NCI-H2107 treated with DMSO at 0.1 percent for 48 hours (cell line): Measurements from ENCODE around the gene IQSEC1.
A peak's percentile ranks its signal among the peaks of the same experiment; 100 is the strongest.

Experiments
- DNase-seq: peaks from one replicate; lab custom pipeline; 2025; ENCODE audit not compliant: unreplicated experiment; lab: John Stamatoyannopoulos, UW

IQSEC1 gene

GRCh38 chr3:13050446-13050845 is 22.8 kb downstream of the IQSEC1 start:
- DNase-seq, result no peak

DNA sequence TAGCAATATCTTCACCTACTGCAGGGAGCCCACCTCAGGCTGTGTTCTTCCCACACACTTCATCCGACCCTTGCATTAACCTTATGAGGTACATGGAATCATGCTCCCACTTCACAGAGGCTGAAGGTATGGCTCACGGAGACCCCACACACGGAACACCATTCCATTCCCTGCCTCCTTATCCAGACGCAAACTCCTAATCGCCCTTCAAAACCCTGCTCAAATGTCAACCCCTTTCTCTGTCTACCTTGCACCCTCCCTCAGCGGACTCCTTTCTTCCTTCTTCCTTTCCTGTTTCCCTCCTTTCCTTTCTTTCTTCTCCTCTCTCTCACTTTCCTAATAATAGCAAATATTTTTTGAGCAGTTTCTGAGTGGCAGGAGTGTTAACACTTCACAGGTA is 23.8 kb downstream of the IQSEC1 start:
- no peak for DNase-seq

DNA sequence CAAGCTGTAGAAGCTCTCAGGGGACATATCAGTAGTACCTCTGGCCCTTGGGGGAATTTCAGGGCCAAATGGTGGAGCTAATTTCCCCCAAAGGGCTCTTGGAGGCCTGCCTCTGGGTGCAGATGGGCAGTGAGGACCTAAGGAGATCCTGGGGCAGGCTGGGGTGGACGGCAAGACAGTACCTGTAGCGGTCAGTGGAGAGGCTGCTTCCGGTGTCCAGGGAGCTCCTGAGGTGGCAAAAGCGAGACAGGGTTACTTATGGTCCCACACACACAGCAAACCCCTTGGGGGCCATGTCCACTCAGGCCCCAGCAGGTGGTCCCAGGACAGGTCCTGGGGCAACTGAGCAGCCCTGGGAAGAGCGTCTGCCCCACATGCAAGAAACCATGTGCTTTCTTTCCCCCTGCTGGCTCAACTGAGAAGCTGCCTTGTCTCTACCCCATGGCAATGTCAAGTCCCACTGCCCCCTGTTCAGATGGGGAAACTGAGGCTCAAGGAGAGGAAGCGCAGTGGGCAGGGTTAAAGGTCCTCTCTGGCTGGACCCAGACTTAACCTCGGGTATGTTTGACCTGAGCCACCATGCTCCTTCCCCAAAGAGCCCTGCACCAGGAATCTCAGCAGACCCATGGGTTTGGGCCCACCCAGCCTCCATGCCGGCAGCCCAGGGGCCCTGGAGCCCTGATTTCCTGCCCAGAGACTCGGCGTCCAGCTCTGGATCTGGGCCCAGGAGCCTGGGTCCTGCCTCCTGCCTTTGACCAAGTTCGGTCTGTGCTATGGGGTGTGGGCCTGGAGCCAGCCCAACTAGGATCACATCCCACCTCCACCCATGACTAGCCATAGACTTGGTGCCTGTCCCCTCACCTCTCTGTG is 25.7 kb downstream of the IQSEC1 start:
- no peak for DNase-seq

DNA sequence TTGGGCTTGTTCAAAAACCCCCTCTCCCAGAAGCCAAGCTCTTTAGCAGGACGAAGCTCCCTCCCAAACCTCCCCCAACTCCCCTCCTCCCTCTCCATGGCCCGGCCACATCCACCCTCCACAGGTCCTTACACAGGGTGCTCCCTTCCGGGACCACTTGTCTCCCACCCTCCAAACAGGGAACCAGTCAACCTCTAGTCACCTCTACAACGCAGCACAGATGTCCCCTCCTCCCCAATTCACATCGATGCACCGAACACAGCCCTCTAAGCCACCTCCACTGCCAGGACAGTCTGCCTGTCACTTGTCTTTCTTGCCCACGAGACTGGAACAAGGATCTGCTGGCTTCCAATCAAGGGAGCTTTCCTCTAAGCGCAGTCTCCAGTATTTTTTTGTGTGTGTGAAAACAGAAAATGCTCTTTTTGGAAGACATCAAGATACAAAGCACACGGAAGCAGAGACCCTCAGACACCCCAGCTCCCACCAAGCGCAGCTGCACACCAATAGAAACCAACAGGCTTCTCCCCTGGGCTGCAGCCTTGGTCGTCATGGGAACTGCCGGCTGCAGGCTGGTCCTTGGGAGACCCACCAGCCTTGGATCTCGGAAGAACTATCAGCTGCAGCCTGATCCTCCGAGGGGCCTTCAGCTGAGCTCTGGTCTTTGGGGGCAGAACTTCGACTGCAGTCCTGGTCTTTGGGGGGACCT is 26.5 kb downstream of the IQSEC1 start:
- no peak for DNase-seq

DNA sequence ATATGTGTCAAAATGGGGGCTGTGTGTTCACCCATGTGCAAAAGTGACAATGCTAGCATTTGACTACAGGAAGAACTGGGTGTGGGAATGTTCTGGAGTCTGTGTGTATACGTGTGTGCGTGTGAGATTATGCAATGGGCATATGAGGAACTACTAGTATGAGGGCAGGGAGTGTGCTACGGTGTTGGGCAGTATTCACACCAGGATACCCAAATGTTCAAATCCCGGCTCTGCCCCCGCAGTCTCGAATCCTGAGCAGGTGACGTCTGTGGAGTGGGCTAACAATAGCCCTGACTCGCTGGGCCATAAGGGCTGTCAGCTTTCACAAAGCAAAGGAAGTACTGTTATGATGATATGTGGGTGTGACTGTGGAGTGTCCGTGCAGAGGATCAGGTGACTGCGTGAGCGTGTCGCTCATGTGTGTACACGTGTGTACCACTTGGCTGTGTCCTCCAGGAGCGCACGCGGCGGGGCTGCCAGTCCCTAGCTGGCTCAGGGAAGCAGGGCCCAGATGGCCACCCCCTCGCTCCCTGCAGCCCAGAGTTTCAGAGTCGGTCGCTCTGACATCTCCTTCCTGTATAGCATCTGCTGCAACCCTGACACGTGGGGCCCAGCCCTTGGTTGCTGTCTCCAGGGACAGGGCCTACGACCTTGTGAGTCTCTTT is 27.2 kb downstream of the IQSEC1 start:
- DNase-seq, result peak; percentile 2

DNA sequence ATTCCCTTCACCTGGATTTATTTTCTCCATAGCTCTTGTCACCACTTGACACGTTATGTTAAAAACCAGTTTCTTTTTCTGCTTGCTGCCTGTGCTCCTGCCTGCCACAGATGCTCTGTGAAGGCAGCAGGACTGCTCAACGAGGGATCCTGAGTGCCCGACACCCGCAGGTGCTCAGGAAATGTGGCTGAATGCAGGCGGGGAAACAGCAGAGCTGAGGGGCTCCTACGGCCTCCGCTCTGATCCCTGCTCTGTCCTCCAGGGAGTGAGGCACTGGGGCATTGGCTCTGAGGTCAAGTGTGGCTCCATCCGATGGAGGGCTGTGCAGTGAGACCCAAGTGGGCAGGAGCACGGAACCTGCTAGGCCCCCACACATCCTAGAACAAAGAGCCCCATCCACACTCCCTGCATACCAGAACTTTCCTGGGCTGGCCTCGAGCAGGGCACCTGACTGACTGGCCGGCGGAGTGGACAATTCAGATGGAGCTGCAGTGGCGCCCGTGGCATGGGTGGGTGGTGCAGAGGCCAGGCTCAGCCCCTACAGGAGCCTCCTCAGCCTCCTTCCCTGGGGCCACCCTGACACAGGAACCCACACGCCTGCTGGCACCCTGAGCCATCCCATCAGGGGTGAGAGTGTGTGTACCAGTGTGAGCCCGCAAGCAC is 27.9 kb downstream of the IQSEC1 start:
- no peak for DNase-seq

GRCh38 chr3:13044496-13045240 is 28.6 kb downstream of the IQSEC1 start:
- no peak for DNase-seq

- no peak for DNase-seq
Measured at GRCh38 chr3:13043656-13044055, 29.6 kb downstream of the IQSEC1 start.

DNA sequence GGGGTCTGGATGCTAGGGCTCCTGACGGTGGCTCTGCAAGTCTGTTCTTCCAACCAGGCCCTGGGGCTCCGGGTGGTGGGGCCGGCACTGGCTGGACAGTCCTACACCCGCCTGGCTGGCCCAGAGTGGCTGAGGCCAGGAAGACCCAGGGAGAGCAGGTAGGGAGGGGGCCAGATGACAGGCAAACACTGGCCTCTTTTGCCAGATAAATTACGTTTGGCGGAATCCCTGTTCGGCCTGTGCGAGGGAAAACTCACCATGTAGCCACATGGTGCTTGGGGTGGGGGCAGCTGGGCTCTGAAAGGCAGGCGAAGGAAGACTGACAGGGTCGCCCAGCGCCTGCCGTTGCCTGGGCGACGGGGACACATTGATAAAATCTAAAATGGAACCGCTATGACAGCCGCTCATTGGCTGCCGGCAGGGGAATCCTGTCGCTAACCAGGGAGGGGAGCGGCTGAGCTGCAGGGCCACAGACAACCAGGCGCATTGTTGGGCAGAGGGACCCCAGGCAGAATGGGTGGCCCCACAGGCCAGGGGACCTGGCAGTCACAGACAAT is 30.4 kb downstream of the IQSEC1 start:
- no peak for DNase-seq

DNA sequence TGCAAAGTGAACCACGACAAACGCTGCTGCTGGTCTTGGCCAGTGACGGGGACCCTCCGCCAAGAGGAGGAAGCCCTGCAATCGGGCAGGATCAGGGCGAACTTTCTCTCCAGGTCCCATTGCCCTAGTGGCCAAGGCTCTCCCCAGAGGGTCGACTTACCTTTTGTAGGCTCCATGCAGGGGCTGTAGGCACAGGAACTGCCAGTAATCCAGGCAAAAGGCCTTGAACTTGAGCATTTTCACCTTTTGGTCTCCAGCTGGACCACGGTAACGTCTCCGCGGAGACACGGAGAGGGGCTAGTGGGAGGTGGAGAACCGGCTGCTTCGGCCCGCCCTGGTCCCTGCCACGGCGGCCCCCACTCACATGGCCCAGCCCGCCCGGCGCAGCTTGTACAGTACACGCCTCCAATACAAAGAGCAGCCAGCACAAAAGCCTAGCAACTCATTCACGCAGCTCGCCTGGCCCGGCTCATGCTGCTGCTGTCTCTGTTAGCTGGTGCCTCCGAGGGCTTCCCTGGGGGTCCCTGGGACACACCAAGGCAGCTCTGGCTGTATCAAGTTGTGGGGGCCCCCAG is 31.0 kb downstream of the IQSEC1 start:
- DNase-seq, result no peak

GRCh38 chr3:13041113-13041776 is 32.0 kb downstream of the IQSEC1 start:
- DNase-seq, result no peak

DNA sequence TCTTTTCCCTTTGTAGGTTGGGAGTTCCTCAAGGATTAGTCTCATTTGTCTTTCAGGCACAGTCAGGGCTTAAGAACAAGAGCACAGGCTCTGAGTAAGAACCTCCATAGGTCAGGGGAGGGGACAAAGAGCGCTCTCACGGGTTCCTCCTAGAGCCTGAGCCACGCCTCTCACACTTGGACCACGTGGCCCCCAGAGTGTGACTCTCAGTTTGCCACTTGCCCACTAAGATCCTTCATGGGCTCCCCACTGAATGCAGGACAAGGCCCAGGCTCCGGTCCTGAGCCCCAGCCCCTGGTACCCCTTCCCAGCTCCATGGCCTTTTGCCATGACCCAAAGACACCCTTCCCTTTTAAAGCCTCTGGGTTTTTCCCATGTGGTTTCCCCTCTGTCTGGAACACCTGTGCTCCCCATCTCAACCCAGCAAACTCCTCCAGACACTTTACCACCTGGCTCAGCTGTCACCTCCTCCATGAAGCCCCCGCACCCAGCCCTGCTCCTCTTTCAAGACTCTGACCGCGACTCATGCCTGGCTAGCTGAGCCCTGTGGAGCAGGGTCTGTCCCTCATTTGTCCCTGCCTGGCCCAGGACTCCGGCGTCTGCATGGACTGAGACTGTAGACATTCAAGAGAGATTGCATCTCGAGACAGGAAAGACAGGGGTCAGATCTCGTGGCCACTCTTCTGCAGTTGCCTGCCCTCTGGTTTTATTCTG is 32.7 kb downstream of the IQSEC1 start:
- no peak for DNase-seq

DNA sequence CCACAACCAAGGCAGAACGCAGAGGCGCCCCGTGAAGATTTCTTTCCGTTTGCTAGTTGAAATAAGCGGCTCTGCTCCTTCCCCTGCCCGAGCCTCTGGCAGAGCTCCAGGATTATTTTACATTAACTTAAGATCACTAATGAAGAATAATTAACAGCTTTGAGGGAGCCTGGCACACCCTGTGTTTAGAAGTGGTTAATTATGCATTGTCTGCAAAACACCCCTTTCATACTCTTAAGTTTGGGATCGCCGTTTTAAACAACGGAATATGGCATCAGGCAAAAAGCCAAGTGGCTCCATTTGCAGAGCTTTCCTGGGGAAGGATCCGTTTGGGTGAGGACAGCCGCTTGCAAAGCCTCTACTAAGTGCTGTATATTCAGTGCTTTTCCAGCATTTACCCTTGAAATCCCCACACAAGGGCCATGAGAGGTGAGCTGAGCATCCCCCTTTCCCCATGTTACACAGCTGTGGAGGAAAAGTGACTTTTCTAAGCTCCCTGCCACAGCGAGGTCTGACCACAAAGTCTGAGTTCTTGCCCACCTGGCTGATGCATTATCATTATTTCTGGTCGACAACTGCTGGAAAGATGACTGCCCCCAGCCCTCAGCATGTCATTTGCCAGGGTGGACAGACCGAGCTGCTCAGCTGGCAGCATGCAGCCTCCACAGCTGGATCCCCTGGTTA is 33.9 kb downstream of the IQSEC1 start:
- no peak for DNase-seq

DNA sequence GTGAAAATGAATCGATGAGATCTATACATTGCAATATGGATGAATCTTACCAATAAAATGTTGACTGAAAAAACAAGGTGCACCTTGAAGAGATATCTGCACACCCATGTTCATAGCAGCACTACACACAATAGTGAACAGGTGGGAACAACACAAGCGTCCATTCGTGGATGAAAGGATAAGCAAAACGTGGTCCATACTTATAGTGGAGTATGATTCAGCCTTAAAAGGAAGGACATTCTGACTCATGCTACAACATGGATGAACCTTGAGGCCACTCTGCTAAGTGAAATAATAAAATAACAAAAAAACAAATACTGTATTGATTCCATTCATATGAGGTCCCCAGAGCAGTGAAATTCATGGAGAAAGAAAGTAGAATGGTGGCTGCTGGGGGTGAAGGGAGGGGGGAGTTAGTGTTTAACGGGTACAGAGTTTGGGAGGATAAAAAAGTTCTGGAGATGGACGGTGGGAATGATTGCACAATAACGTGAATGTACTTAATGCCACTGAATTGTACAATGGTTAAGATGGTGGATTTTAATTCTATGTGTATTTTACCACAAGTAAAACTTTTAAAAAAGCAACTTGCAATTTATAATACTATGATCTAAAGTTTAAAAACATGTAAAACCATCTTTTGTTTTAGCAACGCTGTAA is 35.6 kb downstream of the IQSEC1 start:
- DNase-seq, result no peak

GRCh38 chr3:13034861-13035260 is 38.4 kb downstream of the IQSEC1 start:
- DNase-seq, result no peak

DNA sequence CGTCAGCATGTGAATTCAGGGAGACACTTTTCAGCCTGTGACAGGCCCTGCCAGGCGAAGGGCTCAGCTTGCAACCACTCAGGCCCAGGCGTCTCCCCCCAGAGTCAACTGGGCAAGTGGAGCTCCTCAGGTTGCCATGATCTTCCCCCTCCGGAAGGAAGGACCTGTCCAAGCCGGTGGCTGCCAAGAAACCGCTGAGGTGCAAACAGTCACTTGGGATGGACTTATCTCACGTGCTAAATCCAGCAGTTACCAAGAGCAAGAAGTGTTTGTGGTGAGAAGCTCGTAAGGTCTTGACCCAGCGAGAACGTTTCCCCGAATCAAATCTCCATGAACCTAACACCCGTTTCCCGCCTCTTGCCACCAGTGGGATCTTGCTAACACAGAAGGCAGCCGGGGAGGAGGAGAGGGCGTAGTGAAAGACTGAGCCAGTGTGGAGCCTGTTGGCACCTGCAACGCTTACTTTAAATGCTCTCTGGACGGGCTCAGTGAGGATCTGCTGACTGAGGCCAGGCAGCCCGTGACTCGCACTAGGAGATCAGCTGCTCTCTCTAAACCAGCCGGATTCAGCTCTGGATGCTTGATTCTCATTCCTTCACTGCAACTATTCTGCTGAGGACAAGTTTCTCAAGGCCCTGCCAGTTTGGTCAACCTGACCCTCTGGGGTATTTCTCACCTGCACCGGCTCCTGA is 39.0 kb downstream of the IQSEC1 start:
- no peak for DNase-seq

- DNase-seq, result no peak
Measured at GRCh38 chr3:13032206-13032605, 41.0 kb downstream of the IQSEC1 start.
